Measurements from ENCODE around the gene GCC1. TPM values are rescaled to one million over a fixed set of nuclear protein-coding genes. Genes with fewer than 3 reads are reported as not detected.

GCC1 gene
- total RNA-seq, 1 experiment from 2014 or later = 16.8 TPM

DNA sequence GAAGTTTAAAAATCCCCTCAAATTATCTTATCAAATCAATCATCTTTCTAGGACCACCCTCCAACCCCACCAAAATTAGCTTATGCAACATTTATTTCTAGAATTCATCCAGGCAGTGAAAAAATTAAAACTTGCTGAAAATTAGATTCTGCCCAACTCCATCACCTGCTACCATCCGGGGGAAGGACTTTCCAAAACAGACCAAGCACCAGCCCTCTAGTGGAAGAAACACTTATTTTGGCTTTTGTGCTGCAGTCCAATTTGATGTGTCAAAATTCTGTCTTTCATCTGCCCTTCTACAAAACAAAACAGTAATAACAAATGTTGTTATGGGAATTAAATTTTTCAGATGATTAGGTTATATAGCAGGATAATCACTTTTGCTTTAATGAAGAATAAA is 35.1 kb downstream of the GCC1 start:
- H3K14ac ChIP-seq (ENCODE audit: insufficient read depth, low read length) = no peak overlapping the region
- no peak overlapping the region for H2BK120ac ChIP-seq (ENCODE audit: low read depth, low read length, poor library complexity, severe bottlenecking)
- no peaks in the 10 kb centered on the region for H3K27me3 ChIP-seq (ENCODE audit: insufficient read depth, low read length)
- H3K4me2 ChIP-seq (ENCODE audit: insufficient read depth, insufficient read length, low read length) = no peak overlapping the region
- H3K18ac ChIP-seq (ENCODE audit: insufficient read length, low read depth, low read length) = no peak overlapping the region
- Mint-ChIP-seq H3K4me1 (no peaks in the 10 kb centered on the region), H3K4me3 (no peak overlapping the region), H3K27ac (no peak overlapping the region), H3K9me3 (peaks cover 22 to 26% of the 10 kb centered on the region in 2 experiments), H3K27me3 (ENCODE audit: low read depth) (peaks cover 25% of the 10 kb centered on the region), H3K36me3 (ENCODE audit: insufficient read depth in 1 of 3, low read depth in 3 of 3) (peaks cover 3 to 6% (median 6%) of the 10 kb centered on the region in 3 experiments; a peak in 5 of 7 replicates)
- H3K56ac ChIP-seq (ENCODE audit: insufficient read length, low read depth, low read length) = no peak overlapping the region
- H2BK5ac ChIP-seq (ENCODE audit: insufficient read length, low read length) = no peak overlapping the region
- no peak overlapping the region for H4K91ac ChIP-seq (ENCODE audit: insufficient read length, low read depth, low read length)
- no CpG with 5 or more reads among the region's 1 CpG for WGBS (ENCODE audit: extremely low coverage, insufficient read length, low lambda C conversion rate)
- no peak overlapping the region for H3T11ph ChIP-seq (ENCODE audit: low read length)
- no peak overlapping the region for H3K23ac ChIP-seq (ENCODE audit: insufficient read length, low read depth, low read length)
- H2AFZ ChIP-seq (ENCODE audit: low read length) = no peak overlapping the region
- TF ChIP-seq, protein P1, sequence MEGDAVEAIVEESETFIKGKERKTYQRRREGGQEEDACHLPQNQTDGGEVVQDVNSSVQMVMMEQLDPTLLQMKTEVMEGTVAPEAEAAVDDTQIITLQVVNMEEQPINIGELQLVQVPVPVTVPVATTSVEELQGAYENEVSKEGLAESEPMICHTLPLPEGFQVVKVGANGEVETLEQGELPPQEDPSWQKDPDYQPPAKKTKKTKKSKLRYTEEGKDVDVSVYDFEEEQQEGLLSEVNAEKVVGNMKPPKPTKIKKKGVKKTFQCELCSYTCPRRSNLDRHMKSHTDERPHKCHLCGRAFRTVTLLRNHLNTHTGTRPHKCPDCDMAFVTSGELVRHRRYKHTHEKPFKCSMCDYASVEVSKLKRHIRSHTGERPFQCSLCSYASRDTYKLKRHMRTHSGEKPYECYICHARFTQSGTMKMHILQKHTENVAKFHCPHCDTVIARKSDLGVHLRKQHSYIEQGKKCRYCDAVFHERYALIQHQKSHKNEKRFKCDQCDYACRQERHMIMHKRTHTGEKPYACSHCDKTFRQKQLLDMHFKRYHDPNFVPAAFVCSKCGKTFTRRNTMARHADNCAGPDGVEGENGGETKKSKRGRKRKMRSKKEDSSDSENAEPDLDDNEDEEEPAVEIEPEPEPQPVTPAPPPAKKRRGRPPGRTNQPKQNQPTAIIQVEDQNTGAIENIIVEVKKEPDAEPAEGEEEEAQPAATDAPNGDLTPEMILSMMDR (conservative IDR thresholded peaks at IDR 0.05) = peak; percentile 55
- no peaks in the 10 kb centered on the region for H4K20me1 ChIP-seq (ENCODE audit: control insufficient read depth, insufficient read depth, insufficient read length)
- H4K8ac ChIP-seq (replicated peaks; ENCODE audit: insufficient read length, low read depth, low read length) = no peak overlapping the region
- H3K4ac ChIP-seq (ENCODE audit: low read depth, low read length) = no peak overlapping the region
- no peak overlapping the region for H2AK5ac ChIP-seq (ENCODE audit: insufficient read length, low read length)
- H3K27ac ChIP-seq (ENCODE audit: insufficient read length, low read depth, low read length) = no peak overlapping the region
- no peak overlapping the region for H4K5ac ChIP-seq (ENCODE audit: insufficient read length, low read depth, low read length)
- H3K23me2 ChIP-seq (ENCODE audit: insufficient read length, low read depth, low read length, poor library complexity, severe bottlenecking) = no peaks in the 10 kb centered on the region
- H3K9me3 ChIP-seq (ENCODE audit: control insufficient read depth, low read depth, low read length) = no peaks in the 10 kb centered on the region
- DNase-seq = no peak
- no peak overlapping the region for H2BK20ac ChIP-seq (ENCODE audit: low read depth, low read length, poor library complexity, severe bottlenecking)
- H2BK15ac ChIP-seq (ENCODE audit: low read depth, low read length) = no peak overlapping the region
- H3K79me2 ChIP-seq (ENCODE audit: insufficient read depth, low read length) = no peaks in the 10 kb centered on the region
- H3K79me1 ChIP-seq (ENCODE audit: insufficient read depth, low read depth, low read length, poor library complexity, severe bottlenecking) = no peaks in the 10 kb centered on the region
- H3K9ac ChIP-seq (ENCODE audit: extremely low read depth, insufficient read length, low read length) = no peak overlapping the region
- H3K4me1 ChIP-seq (ENCODE audit: insufficient read depth, low read length) = no peaks in the 10 kb centered on the region
- no peak overlapping the region for H2BK12ac ChIP-seq (ENCODE audit: insufficient read length, low read depth, low read length)

All from H9 (cell line).